Measurements from ENCODE around the gene PDE1A. TPM values are rescaled to one million over a fixed set of nuclear protein-coding genes. Genes with fewer than 3 reads are reported as not detected.

The PDE1A gene
- total RNA-seq, 1 donor from 2014 or later = 4.8 TPM

GRCh38 chr2:182098648-182099047, 328.2 kb downstream of the PDE1A start:
- Histone ChIP-seq H3K4me1 (no peaks in the 10 kb centered on the region), H3K36me3 (no peaks in the 10 kb centered on the region), H3K27me3 (no peaks in the 10 kb centered on the region), H3K9me3 (no peaks in the 10 kb centered on the region), H3K27ac (no peak overlapping the region), H3K4me3 (no peak overlapping the region)
- no peak for TF ChIP-seq CTCF (IDR thresholded peaks at IDR 0.05)
- intact Hi-C loops (cut with DNase I) = no loop called here
- DNase-seq (ENCODE audit: low spot score in 2 of 2) = no peak

- Histone ChIP-seq H3K9me3 (no peaks in the 10 kb centered on the region), H3K27me3 (no peaks in the 10 kb centered on the region), H3K27ac (no peak overlapping the region), H3K4me1 (no peaks in the 10 kb centered on the region), H3K36me3 (no peaks in the 10 kb centered on the region), H3K4me3 (no peak overlapping the region)
- intact Hi-C loops (cut with DNase I) = no loop called here
- TF ChIP-seq CTCF (IDR thresholded peaks at IDR 0.05) = no peak
- DNase-seq (ENCODE audit: low spot score in 2 of 2) = no peak
These were observed 329.2 kb downstream of the PDE1A start for GRCh38 chr2:182097571-182098164.

- DNase-seq (ENCODE audit: low spot score in 2 of 2) = no peak
- Histone ChIP-seq H3K27ac (no peak overlapping the region), H3K4me1 (no peaks in the 10 kb centered on the region), H3K27me3 (no peaks in the 10 kb centered on the region), H3K36me3 (no peaks in the 10 kb centered on the region), H3K4me3 (no peak overlapping the region), H3K9me3 (no peaks in the 10 kb centered on the region)
- TF ChIP-seq CTCF (IDR thresholded peaks at IDR 0.05) = no peak
- intact Hi-C loops (cut with DNase I) = no loop called here
These were observed 336.4 kb downstream of the PDE1A start for GRCh38 chr2:182090486-182090885.
